ENCODE data around the gene NDUFA5.

DNA sequence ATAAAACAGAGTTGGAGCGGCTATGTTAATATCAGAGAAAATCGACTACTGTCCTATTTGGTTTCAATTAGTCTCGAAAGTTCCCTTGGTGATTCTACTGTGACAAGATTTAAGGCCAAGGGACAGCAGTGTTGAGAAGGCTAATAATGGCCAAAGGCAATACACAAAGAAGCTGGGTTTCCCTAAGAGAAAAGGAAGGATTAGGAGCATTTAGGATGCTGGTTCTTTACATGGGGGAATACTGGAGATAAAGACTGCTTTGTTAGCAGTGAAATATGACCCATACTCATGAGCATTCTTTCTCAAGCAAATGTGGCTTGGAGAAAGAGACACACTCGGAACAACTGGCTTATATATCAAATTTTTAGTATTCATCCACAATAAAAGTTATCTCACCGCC is 55.4 kb downstream of the NDUFA5 start:
- TF ChIP-seq CTCF (conservative IDR thresholded peaks at IDR 0.05; ENCODE audit: low read depth in 2 of 2) (no peak), EZH2 (IDR thresholded peaks at IDR 0.05; ENCODE audit: low read depth, unreplicated experiment) (no peak), CREB1 (CRISPR knock-in tag; IDR thresholded peaks at IDR 0.05; ENCODE audit: low read depth) (no peak), REST (IDR thresholded peaks at IDR 0.05; ENCODE audit: unreplicated experiment) (no peak), EZH2phosphoT487 (IDR thresholded peaks at IDR 0.05; ENCODE audit: unreplicated experiment) (no peak), POLR2AphosphoS5 (IDR thresholded peaks at IDR 0.05; ENCODE audit: low read depth) (no peak), ETS1 (IDR thresholded peaks at IDR 0.05) (no peak), STAT1 (IDR thresholded peaks at IDR 0.05; ENCODE audit: unreplicated experiment) (no peak), JUNB (IDR thresholded peaks at IDR 0.05; ENCODE audit: unreplicated experiment) (no peak)
